Small intestine (tissue), 7 donors: ENCODE data around the gene SACS. TPM values are rescaled to one million over a fixed set of nuclear protein-coding genes. Genes with fewer than 3 reads are reported as not detected.
"Not testable (repeated sequence)": the region's sequence is repeated elsewhere in the genome, so short reads cannot be mapped to it uniquely, and the experiment has no call there.

ENCODE experiments used
- DNase-seq, 2 donors: peaks; one replicate each; pipeline versions ENCODE4 v3.0.0 to v3.0.0-alpha.2; 2013
- FAIRE-seq: peaks from 2 replicates; lab custom pipeline; 2012; peaks lifted over from hg19 to GRCh38; lab: Jason Lieb, UNC
- H3K27ac ChIP-seq, 3 donors: one replicate each; pipeline ENCODE4 v1.5.1; 2013; ENCODE audit warnings: low read length in 2 of 3, mild to moderate bottlenecking in 2 of 3, control low read depth in 1 of 3, inconsistent platforms in 1 of 3, low read depth in 1 of 3, moderate library complexity in 1 of 3
- H3K27me3 ChIP-seq, 3 donors: one replicate each; pipeline ENCODE4 v1.6.1; 2013; ENCODE audit warnings: low read length in 3 of 3, inconsistent platforms in 1 of 3; ENCODE audit not compliant: control insufficient read depth in 3 of 3, insufficient read depth in 3 of 3
- H3K36me3 ChIP-seq, 3 donors: one replicate each; pipeline ENCODE4 v1.6.1; 2013; ENCODE audit warnings: low read length in 3 of 3, inconsistent platforms in 1 of 3, low read depth in 1 of 3, mild to moderate bottlenecking in 1 of 3, moderate library complexity in 1 of 3; ENCODE audit not compliant: control insufficient read depth in 3 of 3, insufficient read depth in 2 of 3
- H3K4me1 ChIP-seq, 3 donors: one replicate each; pipeline ENCODE4 v1.6.1; 2013; ENCODE audit warnings: low read length in 2 of 3, inconsistent platforms in 1 of 3, low read depth in 1 of 3, mild to moderate bottlenecking in 1 of 3, moderate library complexity in 1 of 3; ENCODE audit not compliant: control insufficient read depth in 3 of 3, insufficient read depth in 2 of 3
- H3K4me3 ChIP-seq, 3 donors: one replicate each; pipeline ENCODE4 v1.5.1; 2013; ENCODE audit warnings: low read length in 3 of 3, control low read depth in 1 of 3, inconsistent platforms in 1 of 3, low read depth in 1 of 3, mild to moderate bottlenecking in 1 of 3, moderate library complexity in 1 of 3
- H3K9me3 ChIP-seq, 2 donors: one replicate each; pipeline ENCODE4 v1.6.1; 2013; ENCODE audit warnings: low read depth in 1 of 2, low read length in 1 of 2; ENCODE audit not compliant: control insufficient read depth in 2 of 2, insufficient read depth in 1 of 2
- WGBS, 3 donors: extraction: QIAGEN DNeasy Blood & Tissue Kit; methylation state at CpG; one replicate each; pipeline ENCODE4 v1.1.7; 2013; 5-methylcytosine and 5-hydroxymethylcytosine counted together
- polyA plus RNA-seq, 4 donors: library from polyadenylated mRNA; stranded (reverse) in 3 of 4; unstranded in 1 of 4; fragments of 200-250 nt in 3 of 4; fragments of 120-200 nt in 1 of 4; gene quantifications; one replicate each; pipeline versions ENCODE4 v1.2.1 to v1.2.3, GENCODE V29; 2013
- donor health status: healthy with polysubstance abuse.
- donor health status: control.
- donor health status: control.
- donor health status: Bipolar disorder and iron deficiency.
- donor health status: healthy.

Gene SACS
- polyA plus RNA-seq, 4 donors = 0.67 to 2.7 (median 1.1) TPM

DNA sequence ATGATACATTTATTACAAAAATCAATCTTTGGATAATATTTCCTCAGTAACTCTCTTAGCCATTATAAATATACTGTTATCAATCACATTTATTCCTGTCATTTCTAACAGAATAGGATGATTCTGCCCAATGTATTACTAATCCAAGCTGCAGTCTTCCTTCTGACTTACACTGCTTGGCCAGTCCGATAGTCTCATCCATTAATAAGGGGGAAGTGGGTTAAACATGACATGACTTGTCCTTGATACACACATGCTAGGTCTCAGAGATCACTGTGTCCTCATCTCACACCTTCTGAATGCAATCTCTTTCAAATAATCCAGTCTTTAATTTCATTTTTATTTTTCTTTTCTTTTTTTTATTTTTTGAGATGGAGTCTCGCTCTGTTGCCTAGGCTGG lies 18.8 kb downstream of the SACS start:
- no peak overlapping the region for H3K27ac ChIP-seq
- no peak overlapping the region for H3K4me3 ChIP-seq
- FAIRE-seq = no peak
- H3K4me1 ChIP-seq = no peaks in the 10 kb centered on the region
- H3K27me3 ChIP-seq = no peaks in the 10 kb centered on the region
- WGBS, 3 donors = 92 to 97% (median 94%) methylated on average over 2 of the region's 2 CpGs
- no peaks in the 10 kb centered on the region for H3K36me3 ChIP-seq
- no peak for DNase-seq
- H3K9me3 ChIP-seq = no peaks in the 10 kb centered on the region

DNA sequence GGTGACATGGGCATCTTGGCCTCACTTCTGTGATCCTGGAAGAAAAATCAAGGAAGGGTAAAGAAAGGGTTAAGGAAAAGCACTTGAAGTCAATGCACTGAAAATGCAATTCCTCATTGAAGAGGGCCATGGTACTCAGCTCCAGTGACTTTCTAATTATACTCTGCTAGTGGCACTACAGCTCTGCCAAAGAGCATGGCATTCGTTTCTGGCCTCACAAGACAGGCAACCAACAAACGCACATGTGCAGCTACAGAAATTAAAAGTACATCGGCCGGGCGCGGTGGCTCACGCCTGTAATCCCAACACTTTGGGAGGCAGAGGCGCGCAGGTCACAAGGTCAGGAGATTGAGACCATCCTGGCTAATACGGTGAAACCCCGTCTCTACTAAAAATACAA lies 21.8 kb downstream of the SACS start:
- Histone ChIP-seq H3K27ac (no peak overlapping the region), H3K36me3 (no peaks in the 10 kb centered on the region), H3K27me3 (no peaks in the 10 kb centered on the region), H3K4me3 (no peak overlapping the region), H3K9me3 (no peaks in the 10 kb centered on the region), H3K4me1 (no peaks in the 10 kb centered on the region)
- DNase-seq (no peak), FAIRE-seq (no peak)
- 87 to 92% (median 89%) methylated on average over 11 of the region's 11 CpGs for WGBS, 3 donors

DNA sequence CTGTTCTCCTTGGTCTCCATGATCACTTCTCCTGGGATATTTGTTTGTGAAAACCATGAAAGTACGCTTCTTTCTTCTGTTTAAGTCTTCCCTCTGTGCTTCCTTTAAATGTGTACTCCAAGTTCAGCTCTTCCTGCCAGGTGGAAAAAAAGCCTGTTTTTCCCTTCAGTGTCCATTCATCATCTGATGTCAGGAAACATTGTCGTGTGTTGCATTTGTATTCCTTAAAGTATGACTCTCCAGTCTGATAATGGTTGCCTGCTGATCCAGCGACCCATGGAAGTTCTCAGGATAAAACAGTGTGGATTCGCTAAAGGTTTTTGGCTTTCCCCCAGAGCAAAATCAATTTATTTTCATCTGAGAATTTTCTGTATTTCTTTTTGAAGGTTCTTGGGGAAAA lies 22.3 kb downstream of the SACS start:
- Histone ChIP-seq H3K27ac (no peak overlapping the region), H3K4me1 (no peaks in the 10 kb centered on the region), H3K36me3 (no peaks in the 10 kb centered on the region), H3K27me3 (no peaks in the 10 kb centered on the region), H3K9me3 (no peaks in the 10 kb centered on the region), H3K4me3 (no peak overlapping the region)
- FAIRE-seq (no peak), DNase-seq (no peak)
- WGBS, 3 donors = 63 to 71% (median 70%) methylated on average over 4 of the region's 4 CpGs

DNA sequence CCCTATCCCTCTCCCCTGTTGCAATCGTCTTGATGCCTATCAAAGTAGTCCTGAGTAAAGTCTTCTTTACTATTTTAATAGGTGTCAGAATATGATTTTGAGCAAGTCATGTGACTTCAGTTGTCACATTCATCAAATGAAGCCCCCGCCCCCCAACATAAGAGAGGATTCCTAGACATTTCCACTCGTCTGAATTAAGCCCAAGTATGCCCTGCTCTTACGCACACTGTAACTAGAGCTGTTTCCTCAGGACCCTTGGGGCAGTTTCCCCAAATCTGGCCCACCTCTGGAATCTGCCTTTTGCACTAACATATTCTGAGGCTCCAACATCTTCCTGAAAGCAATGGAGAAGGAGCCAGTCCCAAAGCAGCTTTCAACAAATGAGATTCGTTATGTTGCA lies 25.5 kb downstream of the SACS start:
- Histone ChIP-seq H3K9me3 (no peaks in the 10 kb centered on the region), H3K36me3 (no peaks in the 10 kb centered on the region), H3K4me3 (no peak overlapping the region), H3K4me1 (no peaks in the 10 kb centered on the region), H3K27me3 (no peaks in the 10 kb centered on the region), H3K27ac (no peak overlapping the region)
- WGBS, 3 donors = 85 to 90% (median 86%) methylated on average over 5 of the region's 5 CpGs
- DNase-seq (no peak), FAIRE-seq (no peak)

DNA sequence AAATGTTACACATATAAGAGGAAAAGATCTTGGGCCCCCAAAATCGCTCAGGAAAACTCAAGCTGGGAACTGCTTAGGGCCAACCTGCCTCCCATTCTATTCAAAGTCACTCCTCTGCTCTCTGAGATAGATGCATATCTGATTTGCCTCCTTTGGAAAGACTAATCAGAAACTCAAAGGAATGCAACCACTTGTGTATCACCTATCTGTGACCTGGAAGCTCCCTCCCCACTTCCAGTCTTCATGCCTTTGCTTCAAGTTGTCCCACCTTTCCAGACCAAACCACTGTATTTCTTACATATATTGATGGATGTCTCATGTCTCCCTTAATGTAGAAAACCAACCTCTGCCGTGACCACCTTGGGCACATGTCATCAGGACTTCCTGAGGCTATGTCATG lies 32.3 kb downstream of the SACS start:
- H3K36me3 ChIP-seq, FAIRE-seq, H3K4me1 ChIP-seq, H3K27me3 ChIP-seq, H3K4me3 ChIP-seq, H3K27ac ChIP-seq, H3K9me3 ChIP-seq, DNase-seq: not testable (repeated sequence)
- 90 to 94% (median 94%) methylated on average over 2 of the region's 2 CpGs for WGBS, 3 donors

DNA sequence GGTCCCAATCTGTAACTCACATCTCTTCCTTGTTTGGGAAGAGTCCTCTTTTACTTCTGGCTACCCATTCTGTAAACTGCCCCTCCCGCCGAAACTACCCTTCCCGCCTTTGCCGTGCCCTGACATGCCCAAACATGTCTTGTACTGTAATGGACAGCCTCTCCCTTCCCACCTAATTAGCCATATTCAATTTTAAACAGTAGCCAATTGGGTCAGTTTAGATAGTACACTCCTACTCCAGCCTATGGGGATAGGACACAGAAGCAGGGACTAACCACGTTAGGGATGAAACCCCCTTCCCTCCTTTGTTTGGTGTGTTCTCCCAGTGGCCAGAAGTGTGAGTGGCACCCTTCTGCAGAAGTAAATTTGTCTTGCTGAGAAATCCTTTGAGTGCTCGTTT lies 34.2 kb downstream of the SACS start:
- DNase-seq (no peak), FAIRE-seq (no peak)
- Histone ChIP-seq H3K9me3 (no peaks in the 10 kb centered on the region), H3K27ac (no peak overlapping the region), H3K4me3 (no peak overlapping the region), H3K4me1 (no peaks in the 10 kb centered on the region), H3K36me3 (no peaks in the 10 kb centered on the region), H3K27me3 (no peaks in the 10 kb centered on the region)
- 66 to 72% (median 68%) methylated on average over 6 of the region's 6 CpGs for whole genome bisulfite sequencing, 3 donors

DNA sequence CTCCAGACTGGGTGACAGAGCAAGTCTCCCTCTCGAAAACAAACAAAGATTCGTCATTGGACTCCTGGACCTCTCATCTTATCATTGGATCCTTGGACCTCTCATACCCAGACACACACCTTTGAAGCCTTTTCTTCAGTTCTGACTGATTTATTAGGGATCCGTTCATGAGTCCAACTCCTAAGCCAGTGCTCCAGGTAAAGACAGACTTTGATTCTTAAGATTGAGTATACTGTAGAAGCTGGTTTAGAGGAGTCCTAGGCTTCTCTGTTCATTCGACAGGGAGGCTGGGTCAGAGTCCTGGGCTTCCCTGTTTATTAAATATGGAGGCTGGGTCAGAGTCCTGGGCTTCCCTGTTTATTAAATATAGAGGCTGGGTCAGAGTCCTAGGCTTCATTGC lies 38.7 kb downstream of the SACS start:
- FAIRE-seq = no peak
- H3K4me1 ChIP-seq = no peaks in the 10 kb centered on the region

DNA sequence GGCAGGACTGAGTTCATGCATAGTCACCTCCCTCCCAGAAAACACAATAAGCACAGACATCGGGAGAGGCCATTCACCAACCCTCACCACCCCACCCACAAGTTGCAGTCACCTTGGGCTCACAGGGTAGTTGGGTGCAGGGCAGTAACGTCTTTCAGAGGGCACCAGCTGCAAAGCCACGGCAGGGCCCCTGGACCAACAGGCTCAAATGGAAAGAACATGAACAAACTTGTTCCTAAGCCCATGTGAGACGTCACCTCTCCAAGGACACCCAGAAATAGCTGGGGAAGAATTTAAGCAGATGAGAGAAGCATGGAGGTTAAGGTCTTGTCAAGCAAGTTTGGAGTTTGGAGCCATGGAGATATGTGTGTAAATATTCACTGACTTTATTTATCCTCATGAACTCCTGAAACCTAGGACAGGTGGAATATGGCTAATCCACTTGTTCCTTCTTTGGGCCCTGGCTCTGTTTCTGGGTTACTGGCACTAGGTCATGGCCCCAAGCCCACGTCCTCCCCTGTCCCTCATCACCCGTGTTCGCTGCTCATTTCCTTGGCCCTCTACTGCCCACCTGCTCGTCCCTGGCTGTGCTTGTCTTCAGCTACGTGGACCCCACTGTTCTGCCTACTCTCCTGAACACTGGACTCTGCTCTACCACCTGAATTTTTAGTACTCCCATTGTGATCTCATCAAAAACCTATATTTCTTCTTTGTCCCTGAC lies 40.4 kb downstream of the SACS start:
- peaks cover 0 to 2% of the 10 kb centered on the region in 2 donors for H3K9me3 ChIP-seq
- no peak overlapping the region for H3K4me3 ChIP-seq
- no peaks in the 10 kb centered on the region for H3K36me3 ChIP-seq
- no peaks in the 10 kb centered on the region for H3K27me3 ChIP-seq
- WGBS, 3 donors = 71 to 82% (median 74%) methylated on average over 9 of the region's 9 CpGs
- FAIRE-seq (no peak), DNase-seq (no peak)
- no peaks in the 10 kb centered on the region for H3K4me1 ChIP-seq
- H3K27ac ChIP-seq = no peak overlapping the region

More for the DNA sequence above, 38.7 kb downstream of the SACS start:
- no peaks in the 10 kb centered on the region for H3K27me3 ChIP-seq
- H3K36me3 ChIP-seq = no peaks in the 10 kb centered on the region
- peak overlapping the region in 1 of 3 donors; percentile 33 for H3K27ac ChIP-seq
- DNase-seq = peak in 1 of 2 donors; percentile 84
- no peak overlapping the region for H3K4me3 ChIP-seq
- 9 to 63% (median 39%) methylated on average over 4 of the region's 4 CpGs for WGBS, 3 donors
- peaks cover 0 to 2% of the 10 kb centered on the region in 2 donors for H3K9me3 ChIP-seq

DNA sequence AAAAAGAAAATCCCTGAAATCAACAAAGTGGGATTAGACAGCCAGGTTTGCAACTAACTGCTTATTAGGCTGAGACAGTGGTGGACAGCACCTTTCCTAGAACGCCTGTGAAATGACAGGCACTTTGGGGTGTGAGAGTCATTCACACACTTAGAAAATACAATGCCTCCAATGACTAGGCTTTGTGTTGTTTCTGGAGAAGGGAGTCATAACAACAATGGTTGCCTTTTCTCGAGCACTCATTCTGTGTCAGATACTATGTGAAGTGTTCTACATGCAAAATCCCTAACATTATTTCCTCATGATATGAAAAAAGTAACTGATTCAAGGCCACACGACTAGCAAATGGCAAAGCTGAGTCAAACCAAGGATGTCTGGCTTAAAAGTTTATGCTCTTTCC lies 41.2 kb downstream of the SACS start:
- 70 to 83% (median 76%) methylated on average over 3 of the region's 3 CpGs for WGBS, 3 donors
- Histone ChIP-seq H3K36me3 (no peaks in the 10 kb centered on the region), H3K27me3 (no peaks in the 10 kb centered on the region), H3K4me1 (no peaks in the 10 kb centered on the region), H3K27ac (no peak overlapping the region), H3K9me3 (peaks cover 0 to 2% of the 10 kb centered on the region in 2 donors), H3K4me3 (no peak overlapping the region)
- no peak for FAIRE-seq
- no peak for DNase-seq
